ENCODE results near the gene OBP2B.

- TF ChIP-seq POLR2A (IDR thresholded peaks at IDR 0.05), result no peak
- no peak for TF ChIP-seq CTCF (IDR thresholded peaks at IDR 0.05)
- TF ChIP-seq POLR2AphosphoS5 (IDR thresholded peaks at IDR 0.05), result no peak
- TF ChIP-seq EP300 (IDR thresholded peaks at IDR 0.05), result no peak
Observed at GRCh38 chr9:133227242-133227860, 18.3 kb upstream of the OBP2B start.
